ENCODE results near the gene FAM237A. TPM values are rescaled to one million over a fixed set of nuclear protein-coding genes. Genes with fewer than 3 reads are reported as not detected.

The FAM237A gene
- polyA plus RNA-seq (2012; ENCODE audit: insufficient read depth, insufficient read length): not detected

GRCh38 chr2:206642075-206643025 lies at the start of gene FAM237A:
Gene FAM237A (plus strand): TSS chr2:206642487. CDS start chr2:206644237, 1,750 bp downstream.
- peak; percentile 9 for DNase-seq (ENCODE audit: low read depth, low spot score)
- no peak within 1 kb of the TSS for H3K4me3 ChIP-seq (ENCODE audit: low read length)

- no peak for DNase-seq (ENCODE audit: low read depth, low spot score)
- no peak overlapping the region for H3K4me3 ChIP-seq (ENCODE audit: low read length)
These were observed 44.5 kb upstream of the FAM237A start for GRCh38 chr2:206597717-206598218.

DNA sequence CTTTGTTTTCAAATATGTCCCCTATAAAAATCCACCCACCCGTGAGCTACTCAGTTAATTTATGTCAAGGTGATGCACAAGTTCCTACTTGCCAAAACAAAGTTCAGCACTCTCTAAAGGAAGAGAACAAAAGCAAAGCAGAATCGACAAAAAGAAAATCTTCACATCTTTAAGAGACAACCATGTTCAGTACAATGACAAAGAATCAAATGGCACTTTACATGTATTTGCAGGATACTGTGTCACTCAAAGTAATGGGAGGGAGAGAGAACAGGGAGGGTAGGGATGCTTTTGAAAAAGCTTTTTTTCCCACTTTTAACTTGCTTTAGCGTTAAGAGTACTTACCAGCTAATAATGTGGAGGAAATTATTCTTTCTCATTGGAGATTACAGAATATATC lies 39.0 kb upstream of the FAM237A start:
- no peak for DNase-seq (ENCODE audit: low read depth, low spot score)
- no peak overlapping the region for H3K4me3 ChIP-seq (ENCODE audit: low read length)

- no peak overlapping the region for H3K4me3 ChIP-seq (ENCODE audit: low read length)
- DNase-seq (ENCODE audit: low read depth, low spot score): no peak
These were observed 31.8 kb upstream of the FAM237A start for GRCh38 chr2:206610451-206610850.

DNA sequence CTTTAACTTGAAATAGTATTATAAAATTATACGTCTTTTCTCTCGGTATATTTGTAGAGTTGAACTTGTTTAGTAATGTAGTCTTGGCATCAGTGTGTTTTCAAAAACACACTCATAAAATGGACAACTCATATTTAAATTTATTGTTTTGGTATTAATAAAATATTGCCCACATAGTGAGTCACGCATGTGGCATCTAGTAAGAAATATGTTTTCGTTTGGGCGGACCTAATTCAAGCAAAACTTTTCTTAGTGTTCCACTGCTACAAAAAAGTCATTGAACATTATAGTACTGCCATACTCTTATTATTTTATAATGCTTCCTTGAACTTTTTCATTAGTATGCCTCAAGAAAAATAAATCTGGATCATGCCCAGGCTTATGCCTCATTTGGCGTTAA lies 31.1 kb upstream of the FAM237A start:
- no peak overlapping the region for H3K4me3 ChIP-seq (ENCODE audit: low read length)
- DNase-seq (ENCODE audit: low read depth, low spot score): no peak

DNA sequence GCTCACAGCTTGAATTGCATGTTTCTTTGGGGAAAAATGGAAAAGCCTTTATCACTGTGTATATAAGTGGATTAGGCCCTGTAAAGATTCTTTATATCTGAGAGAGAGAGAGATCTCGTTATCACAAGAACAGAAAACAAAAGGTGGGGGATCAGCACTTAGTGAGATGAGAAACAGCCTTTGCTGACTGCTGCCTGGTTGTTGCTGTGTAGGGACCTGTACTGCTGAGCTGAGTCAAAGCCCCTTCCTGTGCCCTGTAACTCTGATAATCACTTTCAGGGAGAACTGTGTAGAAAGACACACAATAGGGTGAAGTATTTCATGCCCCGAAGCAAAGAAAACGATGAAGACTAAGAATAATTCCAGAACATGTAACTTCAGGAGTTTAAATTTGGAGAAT lies 30.6 kb upstream of the FAM237A start:
- H3K4me3 ChIP-seq (ENCODE audit: low read length): no peak overlapping the region
- DNase-seq (ENCODE audit: low read depth, low spot score): no peak

DNA sequence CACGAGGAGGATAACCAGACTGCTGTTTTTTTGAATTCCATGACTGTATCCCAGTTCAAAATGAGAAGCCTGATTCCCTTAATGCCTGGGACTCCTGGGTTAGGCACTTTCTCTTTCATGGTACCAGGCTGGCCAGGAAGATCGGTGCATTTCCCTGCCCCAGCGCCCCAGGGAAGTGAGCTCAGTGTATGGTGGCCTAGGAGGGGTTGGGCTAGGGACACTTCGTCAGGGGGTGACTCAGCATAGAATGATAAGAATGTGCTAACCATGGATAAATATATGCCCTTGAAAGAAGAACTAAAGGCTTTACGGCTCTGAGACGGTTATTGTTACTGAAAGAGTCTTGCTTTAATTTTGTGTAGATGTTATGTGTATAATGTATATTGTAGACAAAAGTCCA lies 27.5 kb upstream of the FAM237A start:
- DNase-seq (ENCODE audit: low read depth, low spot score): no peak
- no peak overlapping the region for H3K4me3 ChIP-seq (ENCODE audit: low read length)

GRCh38 chr2:206615417-206616089 lies 26.7 kb upstream of the FAM237A start:
- no peak overlapping the region for H3K4me3 ChIP-seq (ENCODE audit: low read length)
- no peak for DNase-seq (ENCODE audit: low read depth, low spot score)

- no peak for DNase-seq (ENCODE audit: low read depth, low spot score)
- H3K4me3 ChIP-seq (ENCODE audit: low read length): no peak overlapping the region
These were observed 26.1 kb upstream of the FAM237A start for GRCh38 chr2:206616151-206616550.

DNA sequence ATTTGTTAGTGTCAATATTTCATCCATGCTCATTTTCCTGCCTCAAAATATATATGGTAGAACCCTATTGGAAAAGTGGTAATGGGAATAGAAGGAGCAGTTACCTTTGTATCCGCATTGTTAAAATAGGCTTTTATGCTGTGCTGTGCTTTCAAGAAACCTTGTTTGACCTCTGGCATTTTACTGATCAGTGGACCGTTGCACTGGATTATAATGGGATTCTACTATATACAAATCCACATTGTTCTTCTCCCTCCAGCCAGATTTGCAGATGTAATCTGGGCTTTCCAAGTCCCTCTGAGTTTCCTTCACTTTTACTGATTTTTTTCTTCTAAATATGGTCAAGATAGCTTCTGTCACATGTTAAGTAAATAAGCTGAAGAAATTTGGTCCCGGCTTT lies 23.3 kb upstream of the FAM237A start:
- DNase-seq (ENCODE audit: low read depth, low spot score): no peak
- H3K4me3 ChIP-seq (ENCODE audit: low read length): no peak overlapping the region

GRCh38 chr2:206626108-206626507 lies 16.2 kb upstream of the FAM237A start:
- no peak overlapping the region for H3K4me3 ChIP-seq (ENCODE audit: low read length)
- no peak for DNase-seq (ENCODE audit: low read depth, low spot score)

DNA sequence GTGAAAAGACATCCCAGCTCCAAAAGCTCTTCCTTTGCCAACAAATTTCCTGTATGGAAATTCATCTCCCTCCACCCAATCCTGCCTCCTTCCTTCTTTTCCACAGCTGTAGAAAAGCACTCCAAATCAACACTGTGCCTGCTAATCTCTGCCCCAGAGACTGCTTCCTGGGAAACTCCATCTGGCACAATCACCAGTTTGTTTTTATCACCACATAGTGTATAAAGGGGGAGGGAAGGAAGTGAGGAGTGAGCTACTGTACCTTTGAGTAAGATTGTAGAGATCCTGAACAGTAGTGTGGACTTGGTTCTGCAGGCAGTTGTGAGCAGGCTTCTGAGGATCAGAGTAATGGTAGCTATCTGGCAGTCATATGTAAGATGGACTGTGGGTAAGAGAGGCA lies 14.7 kb upstream of the FAM237A start:
- no peak for DNase-seq (ENCODE audit: low read depth, low spot score)
- no peak overlapping the region for H3K4me3 ChIP-seq (ENCODE audit: low read length)

DNA sequence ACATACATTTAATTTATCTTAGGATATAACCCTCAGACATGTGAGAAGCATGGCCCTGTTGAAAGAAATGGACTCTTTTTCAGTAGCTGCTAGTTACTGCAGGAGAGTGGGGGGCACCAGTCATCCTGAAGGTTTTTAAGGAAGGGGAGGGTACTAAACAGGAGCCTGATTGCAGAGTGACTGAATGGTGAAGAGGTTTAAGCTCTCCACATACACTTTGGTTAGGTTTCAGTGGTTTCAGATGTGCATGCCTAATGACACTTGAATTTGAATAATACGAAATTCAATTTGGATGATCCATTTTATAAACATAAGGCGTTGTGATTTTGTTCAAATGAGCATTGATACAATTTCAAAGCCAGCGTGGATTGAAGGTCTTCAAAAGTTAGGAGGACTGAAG lies 10.9 kb upstream of the FAM237A start:
- no peak for DNase-seq (ENCODE audit: low read depth, low spot score)
- no peak overlapping the region for H3K4me3 ChIP-seq (ENCODE audit: low read length)

DNA sequence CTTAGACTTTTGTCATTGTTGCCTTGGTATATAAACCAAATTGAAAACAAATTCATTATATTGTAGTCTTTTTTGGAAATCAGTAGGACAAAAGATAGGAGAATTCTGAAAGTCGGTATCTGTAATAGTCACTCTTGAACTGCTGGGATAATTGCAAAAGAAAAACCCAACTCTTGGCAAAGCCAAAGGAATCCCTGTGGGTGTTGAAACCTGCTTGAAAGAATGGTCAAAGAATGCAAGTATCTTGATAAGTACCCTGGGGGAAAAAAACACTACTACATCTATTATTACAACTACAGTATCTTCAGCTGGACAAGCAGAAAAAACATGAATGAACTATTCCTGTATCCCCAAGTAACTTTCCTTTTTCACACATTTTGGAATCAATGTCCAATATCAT lies 7.3 kb upstream of the FAM237A start:
- no peak for DNase-seq (ENCODE audit: low read depth, low spot score)
- H3K4me3 ChIP-seq (ENCODE audit: low read length): no peak overlapping the region

DNA sequence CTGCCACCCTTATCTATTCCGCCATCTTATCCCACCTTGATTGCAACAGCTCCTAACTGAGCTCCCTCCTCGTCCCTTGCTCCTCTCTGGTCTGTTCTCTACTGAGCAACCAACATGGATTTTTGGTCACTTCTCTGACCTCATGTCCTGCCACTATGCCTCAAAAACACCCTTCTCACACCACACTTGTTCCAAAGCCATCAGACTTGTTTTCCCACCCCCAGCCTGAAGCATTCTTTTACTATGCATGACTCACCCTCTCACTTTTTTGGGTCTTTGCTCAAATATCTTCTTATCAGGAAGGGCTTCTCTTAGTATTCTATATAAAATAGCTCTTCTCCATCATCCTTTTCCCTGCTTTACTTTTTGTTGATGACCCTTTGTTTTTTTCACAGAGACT lies 2.7 kb upstream of the FAM237A start:
- DNase-seq (ENCODE audit: low read depth, low spot score): no peak
- no peak overlapping the region for H3K4me3 ChIP-seq (ENCODE audit: low read length)

DNA sequence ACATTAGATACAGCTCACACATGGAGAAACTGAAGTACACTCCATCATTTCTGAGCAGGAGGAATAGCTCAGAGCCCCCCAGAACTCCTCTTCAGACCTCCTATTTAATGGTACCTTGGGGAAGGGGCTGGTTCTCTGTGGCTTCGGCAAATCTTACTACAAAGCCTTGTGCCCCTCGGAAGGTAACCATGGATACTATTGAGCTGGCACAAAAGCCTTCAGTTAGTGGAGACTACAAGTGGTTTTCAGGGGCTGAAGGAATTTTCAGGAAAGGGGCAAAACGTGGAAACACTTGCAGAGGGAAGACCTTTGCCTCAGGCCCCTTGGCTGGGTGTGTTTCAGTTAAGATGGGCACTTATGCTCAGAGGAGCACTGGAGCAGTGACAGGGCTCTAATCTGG lies 1.1 kb upstream of the FAM237A start:
- DNase-seq (ENCODE audit: low read depth, low spot score): no peak
- no peak overlapping the region for H3K4me3 ChIP-seq (ENCODE audit: low read length)

- no peak for DNase-seq (ENCODE audit: low read depth, low spot score)
These were observed 5.7 kb downstream of the FAM237A start for GRCh38 chr2:206647985-206648384.

GRCh38 chr2:206657087-206657486 lies 14.8 kb downstream of the FAM237A start:
- DNase-seq (ENCODE audit: low read depth, low spot score): no peak
- no peak overlapping the region for H3K4me3 ChIP-seq (ENCODE audit: low read length)

More at GRCh38 chr2:206647985-206648384, 5.7 kb downstream of the FAM237A start:
- H3K4me3 ChIP-seq (ENCODE audit: low read length): no peak overlapping the region

DNA sequence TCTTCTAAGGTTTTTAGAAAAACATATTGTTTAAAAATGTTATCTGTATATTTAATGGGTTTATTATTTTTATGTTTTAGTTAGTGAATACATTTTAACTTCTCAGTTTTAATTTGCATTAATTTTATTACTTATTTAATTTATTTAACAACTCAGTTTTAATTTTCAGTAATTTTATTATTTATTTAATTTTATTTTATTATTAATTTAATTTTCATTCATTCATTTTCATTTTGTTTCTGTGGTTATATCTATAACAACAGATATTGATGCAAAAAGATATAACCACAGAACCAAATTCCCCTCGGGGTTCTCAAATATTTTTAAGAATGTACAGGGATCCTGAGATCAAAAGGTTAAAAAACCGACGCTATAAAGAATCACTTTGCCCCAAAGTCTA lies 23.0 kb downstream of the FAM237A start:
- no peak overlapping the region for H3K4me3 ChIP-seq (ENCODE audit: low read length)
- DNase-seq (ENCODE audit: low read depth, low spot score): no peak
